Neural progenitor cell (in vitro differentiated cells): ENCODE measurements around the gene RARS1. TPM values are rescaled to one million over a fixed set of nuclear protein-coding genes. Genes with fewer than 3 reads are reported as not detected.

Experiments used
- DNase-seq: peaks from one replicate; pipeline ENCODE4 v3.0.0-alpha.2; 2016; ENCODE audit warnings: low spot score
- H2AFZ ChIP-seq: fragments of 200-600 bp; sonication (generic); replicated peaks from 2 replicates; pipeline ENCODE4 v1.6.1; 2016; ENCODE audit warnings: antibody characterized with exemption
- H3F3A ChIP-seq: fragments of 200-600 bp; sonication (generic); 2 replicates; pipeline ENCODE4 v1.6.1; 2016; ENCODE audit warnings: antibody characterized with exemption, low read depth
- H3K27ac ChIP-seq: fragments of 200-600 bp; sonication (generic); 2 replicates; pipeline ENCODE4 v1.5.1; 2016; ENCODE audit warnings: mild to moderate bottlenecking
- H3K27me3 ChIP-seq: fragments of 200-600 bp; sonication (generic); 2 replicates; pipeline ENCODE4 v1.6.1; 2016; ENCODE audit warnings: mild to moderate bottlenecking, moderate library complexity
- H3K36me3 ChIP-seq: fragments of 200-600 bp; sonication (generic); 2 replicates; pipeline ENCODE4 v1.5.1; 2016
- H3K4me1 ChIP-seq: fragments of 200-600 bp; sonication (generic); 2 replicates; pipeline ENCODE4 v1.6.1; 2016; ENCODE audit warnings: mixed run types
- H3K4me2 ChIP-seq: fragments of 200-600 bp; sonication (generic); 2 replicates; pipeline ENCODE4 v1.6.1; 2016
- H3K4me3 ChIP-seq: fragments of 200-600 bp; sonication (generic); 2 replicates; pipeline ENCODE4 v1.5.1; 2016
- H3K79me2 ChIP-seq: fragments of 200-600 bp; sonication (generic); 2 replicates; pipeline ENCODE4 v1.6.1; 2016; ENCODE audit warnings: low read depth
- H3K9ac ChIP-seq: fragments of 200-600 bp; sonication (generic); 2 replicates; pipeline ENCODE4 v1.6.1; 2016
- H3K9me3 ChIP-seq: fragments of 200-600 bp; sonication (generic); 2 replicates; pipeline ENCODE4 v1.5.1; 2016; ENCODE audit warnings: low read depth
- H4K20me1 ChIP-seq: fragments of 200-600 bp; sonication (generic); 2 replicates; pipeline ENCODE4 v1.6.1; 2016; ENCODE audit warnings: low read depth
- H3K27ac Mint-ChIP-seq: 3 replicates; pipeline ENCODE4 v1.8.0; 2021; ENCODE audit warnings: mixed read lengths
- H3K27me3 Mint-ChIP-seq: 2 replicates; pipeline ENCODE4 v1.8.0; 2022; ENCODE audit warnings: low read depth, mild to moderate bottlenecking, inconsistent platforms, moderate library complexity, mixed read lengths; ENCODE audit not compliant: insufficient read depth
- H3K36me3 Mint-ChIP-seq: 3 replicates; pipeline ENCODE4 v1.8.0; 2021; ENCODE audit warnings: mixed read lengths
- H3K4me1 Mint-ChIP-seq: 3 replicates; pipeline ENCODE4 v1.8.0; 2021; ENCODE audit warnings: mixed read lengths
- H3K4me3 Mint-ChIP-seq: 3 replicates; pipeline ENCODE4 v1.8.0; 2021; ENCODE audit warnings: mild to moderate bottlenecking, moderate library complexity, mixed read lengths
- H3K9me3 Mint-ChIP-seq: 3 replicates; pipeline ENCODE4 v1.8.0; 2020; ENCODE audit warnings: mixed read lengths
- EZH2 ChIP-seq: fragments of 200-600 bp; sonication (generic); IDR thresholded peaks from 2 replicates; pipeline ENCODE4 v1.6.1; 2017; ENCODE audit warnings: antibody characterized with exemption, mild to moderate bottlenecking, moderate library complexity
- EZH2phosphoT487 ChIP-seq: fragments of 200-600 bp; sonication (generic); IDR thresholded peaks from 2 replicates; pipeline ENCODE4 v1.6.1; 2017; ENCODE audit warnings: antibody characterized with exemption
- total RNA-seq: library from RNA; depleted of rRNA; stranded (reverse); fragments of >200 nt; gene quantifications from 2 replicates; pipeline ENCODE4 v1.2.3, GENCODE V29; 2015; ENCODE audit warnings: low replicate concordance
- TF ChIP-seq, protein P1 (sequence below): fragments of 200-600 bp; sonication (generic); IDR thresholded peaks from 2 replicates; pipeline ENCODE4 v1.5.1; 2017; ENCODE audit warnings: antibody characterized with exemption, mild to moderate bottlenecking

Gene RARS1
- total RNA-seq, 1 donor from 2014 or later, result 191 TPM

GRCh38 chr5:168464214-168464613 lies 22.1 kb upstream of the RARS1 start:
- peaks cover 9% of the 10 kb centered on the region for H3K4me1 Mint-ChIP-seq
- no peaks in the 10 kb centered on the region for H3K79me2 ChIP-seq
- peak overlapping the region; percentile 45 for H3K9ac ChIP-seq
- no peak overlapping the region for H3K27ac ChIP-seq
- H3F3A ChIP-seq, result no peaks in the 10 kb centered on the region
- no peaks in the 10 kb centered on the region for H3K9me3 ChIP-seq
- H2AFZ ChIP-seq, result no peak overlapping the region
- H3K36me3 Mint-ChIP-seq, result peaks cover 11% of the 10 kb centered on the region
- peaks cover 9% of the 10 kb centered on the region for H3K27me3 Mint-ChIP-seq
- H3K4me3 ChIP-seq, result no peak overlapping the region
- no peaks in the 10 kb centered on the region for H3K36me3 ChIP-seq
- peak overlapping the region; percentile 38 for H3K27ac Mint-ChIP-seq
- no peak overlapping the region for H3K4me3 Mint-ChIP-seq
- no peaks in the 10 kb centered on the region for H3K27me3 ChIP-seq
- no peaks in the 10 kb centered on the region for H3K4me1 ChIP-seq
- TF ChIP-seq, protein P1, sequence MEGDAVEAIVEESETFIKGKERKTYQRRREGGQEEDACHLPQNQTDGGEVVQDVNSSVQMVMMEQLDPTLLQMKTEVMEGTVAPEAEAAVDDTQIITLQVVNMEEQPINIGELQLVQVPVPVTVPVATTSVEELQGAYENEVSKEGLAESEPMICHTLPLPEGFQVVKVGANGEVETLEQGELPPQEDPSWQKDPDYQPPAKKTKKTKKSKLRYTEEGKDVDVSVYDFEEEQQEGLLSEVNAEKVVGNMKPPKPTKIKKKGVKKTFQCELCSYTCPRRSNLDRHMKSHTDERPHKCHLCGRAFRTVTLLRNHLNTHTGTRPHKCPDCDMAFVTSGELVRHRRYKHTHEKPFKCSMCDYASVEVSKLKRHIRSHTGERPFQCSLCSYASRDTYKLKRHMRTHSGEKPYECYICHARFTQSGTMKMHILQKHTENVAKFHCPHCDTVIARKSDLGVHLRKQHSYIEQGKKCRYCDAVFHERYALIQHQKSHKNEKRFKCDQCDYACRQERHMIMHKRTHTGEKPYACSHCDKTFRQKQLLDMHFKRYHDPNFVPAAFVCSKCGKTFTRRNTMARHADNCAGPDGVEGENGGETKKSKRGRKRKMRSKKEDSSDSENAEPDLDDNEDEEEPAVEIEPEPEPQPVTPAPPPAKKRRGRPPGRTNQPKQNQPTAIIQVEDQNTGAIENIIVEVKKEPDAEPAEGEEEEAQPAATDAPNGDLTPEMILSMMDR, result no peak
- TF ChIP-seq EZH2, result no peak
- no peak for TF ChIP-seq EZH2phosphoT487
- DNase-seq, result no peak
- H3K9me3 Mint-ChIP-seq, result no peaks in the 10 kb centered on the region
- no peak overlapping the region for H3K4me2 ChIP-seq
- no peaks in the 10 kb centered on the region for H4K20me1 ChIP-seq

DNA sequence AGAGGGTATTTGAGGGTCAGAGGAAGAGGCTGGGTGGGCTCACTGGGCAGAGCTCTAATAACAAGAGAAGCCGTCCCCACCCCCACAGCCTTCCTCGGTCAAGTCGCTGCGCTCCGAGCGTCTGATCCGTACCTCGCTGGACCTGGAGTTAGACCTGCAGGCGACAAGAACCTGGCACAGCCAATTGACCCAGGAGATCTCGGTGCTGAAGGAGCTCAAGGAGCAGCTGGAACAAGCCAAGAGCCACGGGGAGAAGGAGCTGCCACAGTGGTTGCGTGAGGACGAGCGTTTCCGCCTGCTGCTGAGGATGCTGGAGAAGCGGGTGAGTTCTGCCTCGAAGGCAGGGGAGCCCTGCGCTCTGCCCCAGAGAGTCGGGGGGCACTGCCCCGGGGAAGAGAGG lies 21.6 kb upstream of the RARS1 start:
- peaks cover 11% of the 10 kb centered on the region for H3K36me3 Mint-ChIP-seq
- H3K4me1 ChIP-seq, result no peaks in the 10 kb centered on the region
- no peak overlapping the region for H3K4me2 ChIP-seq

DNA sequence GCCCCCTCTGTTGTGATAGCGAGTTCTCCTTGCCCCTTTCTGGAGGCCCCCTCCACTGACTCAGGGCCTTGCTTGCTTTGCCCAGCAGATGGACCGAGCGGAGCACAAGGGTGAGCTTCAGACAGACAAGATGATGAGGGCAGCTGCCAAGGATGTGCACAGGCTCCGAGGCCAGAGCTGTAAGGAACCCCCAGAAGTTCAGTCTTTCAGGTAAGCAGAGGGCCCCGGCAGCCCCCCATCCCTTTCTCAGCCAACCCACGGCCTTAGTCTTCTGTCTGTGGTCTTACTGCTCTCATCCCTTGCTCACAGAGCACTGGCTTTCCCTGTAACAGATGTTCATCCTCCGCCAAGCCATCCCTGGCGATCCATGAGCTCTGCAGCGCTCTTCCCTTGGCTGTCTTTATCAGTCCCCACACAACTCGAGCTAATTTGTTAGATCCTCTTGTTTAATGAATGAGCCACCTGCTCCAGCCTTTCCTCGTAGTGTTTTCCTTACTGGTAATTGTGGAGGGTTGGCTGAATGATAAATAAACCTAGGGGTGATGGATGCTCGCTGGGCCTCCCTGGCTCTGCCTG lies 18.4 kb upstream of the RARS1 start:
- Histone ChIP-seq H3K27ac (no peak overlapping the region), H3K4me3 (no peak overlapping the region), H3K36me3 (no peaks in the 10 kb centered on the region), H3K27me3 (no peaks in the 10 kb centered on the region), H3F3A (no peaks in the 10 kb centered on the region), H4K20me1 (no peaks in the 10 kb centered on the region), H3K4me2 (no peak overlapping the region), H3K4me1 (no peaks in the 10 kb centered on the region), H2AFZ (no peak overlapping the region), H3K9me3 (no peaks in the 10 kb centered on the region), H3K9ac (no peak overlapping the region), H3K79me2 (no peaks in the 10 kb centered on the region)
- no peak overlapping the region for H3K4me3 Mint-ChIP-seq
- TF ChIP-seq, protein P1, result no peak
- TF ChIP-seq EZH2phosphoT487, result no peak
- TF ChIP-seq EZH2, result no peak
- no peaks in the 10 kb centered on the region for H3K9me3 Mint-ChIP-seq
- DNase-seq, result no peak
- peak overlapping the region; percentile 57 for H3K27ac Mint-ChIP-seq
- H3K4me1 Mint-ChIP-seq, result peaks cover 3% of the 10 kb centered on the region
- H3K27me3 Mint-ChIP-seq, result peaks cover 2% of the 10 kb centered on the region
- peaks cover 8% of the 10 kb centered on the region for H3K36me3 Mint-ChIP-seq

More for the DNA sequence above, 21.6 kb upstream of the RARS1 start:
- no peaks in the 10 kb centered on the region for H4K20me1 ChIP-seq
- Mint-ChIP-seq H3K27me3 (peaks cover 7% of the 10 kb centered on the region), H3K4me1 (peaks cover 9% of the 10 kb centered on the region), H3K4me3 (no peak overlapping the region), H3K27ac (no peak overlapping the region), H3K9me3 (no peaks in the 10 kb centered on the region)
- H3K4me3 ChIP-seq, result no peak overlapping the region
- no peak overlapping the region for H3K27ac ChIP-seq
- no peak overlapping the region for H2AFZ ChIP-seq
- no peaks in the 10 kb centered on the region for H3K36me3 ChIP-seq
- DNase-seq, result no peak
- H3K9me3 ChIP-seq, result no peaks in the 10 kb centered on the region
- TF ChIP-seq EZH2 (no peak), EZH2phosphoT487 (no peak)
- TF ChIP-seq, protein P1, result no peak
- H3K9ac ChIP-seq, result no peak overlapping the region
- H3K79me2 ChIP-seq, result no peaks in the 10 kb centered on the region
- H3K27me3 ChIP-seq, result no peaks in the 10 kb centered on the region
- no peaks in the 10 kb centered on the region for H3F3A ChIP-seq
